22Rv1 (cell line): ENCODE measurements around the gene HOTAIR.

Experiments
- H3K27ac ChIP-seq: fragments of 450-650 bp; 2 replicates; pipeline ENCODE4 v1.5.1; 2017
- ZFX ChIP-seq: fragments of 450-650 bp; IDR thresholded peaks from 2 replicates; pipeline ENCODE4 v1.6.1; 2017; ENCODE audit warnings: antibody characterized with exemption, borderline replicate concordance
- TF ChIP-seq, protein P1 (sequence below): fragments of 450-650 bp; IDR thresholded peaks from 2 replicates; pipeline ENCODE4 v1.5.1; 2017; ENCODE audit warnings: mild to moderate bottlenecking

The HOTAIR gene

DNA sequence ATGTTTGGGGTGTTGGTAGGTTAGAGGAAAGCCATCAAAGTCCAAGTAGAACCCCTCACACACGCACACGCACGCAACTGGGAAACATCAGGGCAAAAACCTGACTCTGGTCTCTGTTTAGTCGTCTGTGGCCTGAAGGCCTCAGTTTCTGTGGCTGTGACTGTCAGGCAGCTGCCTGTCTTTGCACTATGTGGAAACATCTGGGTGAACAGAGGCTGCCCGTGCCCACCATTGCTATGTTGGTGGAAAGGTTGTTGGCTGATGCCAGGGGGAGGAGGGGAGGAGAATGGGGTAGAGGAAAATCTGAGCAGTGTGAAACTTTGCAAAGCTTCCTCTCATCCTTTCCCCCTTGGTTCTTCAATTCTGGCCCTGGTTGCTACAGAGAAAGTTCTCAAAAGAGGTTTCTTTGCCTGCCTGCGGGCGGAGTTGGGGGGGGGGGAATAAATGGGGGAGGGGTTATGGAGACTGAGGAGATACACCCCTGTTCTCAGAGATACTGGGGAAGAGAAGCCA, 17.7 kb upstream of the HOTAIR start:
- H3K27ac ChIP-seq, result no peak overlapping the region

DNA sequence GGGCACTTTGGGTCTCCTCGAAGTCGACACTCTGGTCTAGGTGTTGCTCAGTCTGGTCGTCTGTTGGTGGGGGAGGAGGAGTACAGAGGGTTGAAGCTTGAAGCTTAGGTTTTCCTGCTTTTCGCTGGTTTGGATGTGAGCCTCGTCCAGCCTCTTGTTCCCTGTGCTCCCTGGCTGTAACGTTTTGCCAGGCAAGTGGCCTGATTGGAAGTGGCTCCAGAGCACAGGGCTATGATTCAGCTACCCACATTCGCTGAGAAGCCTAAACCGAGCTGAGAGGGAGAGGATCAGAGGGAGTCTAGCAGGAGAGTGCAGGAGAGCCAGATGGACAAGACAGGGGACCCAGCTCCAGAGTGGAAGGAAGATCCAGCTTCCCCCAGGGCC, 16.3 kb upstream of the HOTAIR start:
- no peak for TF ChIP-seq ZFX
- TF ChIP-seq, protein P1, sequence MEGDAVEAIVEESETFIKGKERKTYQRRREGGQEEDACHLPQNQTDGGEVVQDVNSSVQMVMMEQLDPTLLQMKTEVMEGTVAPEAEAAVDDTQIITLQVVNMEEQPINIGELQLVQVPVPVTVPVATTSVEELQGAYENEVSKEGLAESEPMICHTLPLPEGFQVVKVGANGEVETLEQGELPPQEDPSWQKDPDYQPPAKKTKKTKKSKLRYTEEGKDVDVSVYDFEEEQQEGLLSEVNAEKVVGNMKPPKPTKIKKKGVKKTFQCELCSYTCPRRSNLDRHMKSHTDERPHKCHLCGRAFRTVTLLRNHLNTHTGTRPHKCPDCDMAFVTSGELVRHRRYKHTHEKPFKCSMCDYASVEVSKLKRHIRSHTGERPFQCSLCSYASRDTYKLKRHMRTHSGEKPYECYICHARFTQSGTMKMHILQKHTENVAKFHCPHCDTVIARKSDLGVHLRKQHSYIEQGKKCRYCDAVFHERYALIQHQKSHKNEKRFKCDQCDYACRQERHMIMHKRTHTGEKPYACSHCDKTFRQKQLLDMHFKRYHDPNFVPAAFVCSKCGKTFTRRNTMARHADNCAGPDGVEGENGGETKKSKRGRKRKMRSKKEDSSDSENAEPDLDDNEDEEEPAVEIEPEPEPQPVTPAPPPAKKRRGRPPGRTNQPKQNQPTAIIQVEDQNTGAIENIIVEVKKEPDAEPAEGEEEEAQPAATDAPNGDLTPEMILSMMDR, result no peak
- H3K27ac ChIP-seq, result no peak overlapping the region

More for the DNA sequence above, 17.7 kb upstream of the HOTAIR start:
- TF ChIP-seq ZFX, result no peak
- TF ChIP-seq, protein P1, result no peak

DNA sequence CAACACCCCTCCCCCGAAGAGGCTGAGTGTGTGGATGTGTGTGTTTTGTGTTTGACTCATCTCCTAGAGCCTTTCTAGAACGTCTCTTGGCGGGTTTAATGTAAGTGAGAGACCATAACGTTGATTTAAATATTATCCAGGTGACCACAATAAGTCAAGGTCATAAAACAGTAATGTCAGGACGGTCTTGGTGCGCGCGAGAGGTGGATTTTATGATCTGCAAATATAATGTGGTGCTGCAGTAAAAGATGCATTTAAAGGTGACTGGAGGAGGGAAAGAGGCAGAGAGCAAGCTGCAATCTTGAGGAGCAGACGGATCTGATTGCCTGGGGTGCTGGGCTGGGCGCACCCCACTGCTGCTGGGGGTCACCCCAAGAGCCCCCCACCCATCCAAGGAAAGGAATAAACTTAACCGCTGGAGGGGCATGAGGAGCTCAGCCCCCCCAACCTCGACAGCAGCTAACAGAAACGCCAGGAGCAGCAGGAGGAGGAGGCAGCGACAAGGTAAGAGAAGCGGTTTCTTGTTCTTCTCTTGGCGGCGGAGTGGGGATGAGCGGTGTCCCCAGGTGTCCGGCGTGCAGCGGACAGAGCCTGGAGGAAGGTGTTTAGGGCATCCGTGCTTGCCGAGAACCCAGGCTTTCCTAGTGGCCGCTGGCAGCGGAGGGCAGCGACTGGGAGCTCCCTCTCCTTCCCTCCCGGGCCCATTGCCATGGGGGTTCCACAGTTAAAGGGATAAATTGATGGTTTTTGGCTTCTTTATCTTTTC, 15.7 kb upstream of the HOTAIR start:
- no peak for TF ChIP-seq ZFX
- no peak overlapping the region for H3K27ac ChIP-seq

DNA sequence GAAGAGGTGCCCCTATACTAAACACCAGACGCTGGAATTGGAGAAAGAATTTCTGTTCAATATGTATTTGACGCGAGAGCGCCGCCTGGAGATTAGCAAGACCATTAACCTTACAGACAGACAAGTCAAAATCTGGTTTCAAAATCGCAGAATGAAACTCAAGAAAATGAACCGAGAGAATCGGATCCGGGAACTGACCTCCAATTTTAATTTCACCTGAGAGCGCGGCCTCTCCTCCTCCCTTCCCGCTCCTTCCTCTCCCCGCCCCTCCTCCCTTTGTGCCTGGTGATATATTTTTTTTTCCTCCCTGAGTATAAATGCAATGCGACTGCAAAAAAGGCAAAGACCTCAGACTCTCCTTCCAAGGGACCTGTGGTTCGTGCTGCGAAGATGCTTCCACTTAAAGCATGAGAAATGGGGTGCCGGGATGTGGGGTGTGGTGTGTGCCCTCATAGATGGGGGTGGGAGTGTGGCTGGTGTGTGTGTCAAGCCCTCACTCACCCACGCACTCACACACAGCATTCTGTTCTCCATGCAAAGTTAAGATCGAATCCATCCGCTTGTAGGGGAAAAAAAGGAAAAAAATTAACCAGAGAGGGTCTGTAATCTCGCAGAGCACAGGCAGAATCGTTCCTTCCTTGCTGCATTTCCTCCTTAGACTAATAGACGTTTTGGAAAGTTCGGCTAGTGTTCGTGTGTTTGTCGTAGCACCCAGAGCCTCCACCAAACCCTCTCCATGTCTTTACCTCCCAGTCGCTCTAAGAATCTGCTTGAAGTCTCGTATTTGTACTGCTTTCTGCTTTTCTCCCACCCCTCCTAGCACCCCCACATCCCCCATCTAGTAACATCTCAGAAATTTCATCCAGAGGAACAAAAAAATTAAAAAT, 14.7 kb upstream of the HOTAIR start:
- 0 out of 2 replicates have a peak overlapping the region, but pooled peaks have one; percentile 14 for H3K27ac ChIP-seq
- TF ChIP-seq ZFX, result no peak
- TF ChIP-seq, protein P1, result peak; percentile 88

DNA sequence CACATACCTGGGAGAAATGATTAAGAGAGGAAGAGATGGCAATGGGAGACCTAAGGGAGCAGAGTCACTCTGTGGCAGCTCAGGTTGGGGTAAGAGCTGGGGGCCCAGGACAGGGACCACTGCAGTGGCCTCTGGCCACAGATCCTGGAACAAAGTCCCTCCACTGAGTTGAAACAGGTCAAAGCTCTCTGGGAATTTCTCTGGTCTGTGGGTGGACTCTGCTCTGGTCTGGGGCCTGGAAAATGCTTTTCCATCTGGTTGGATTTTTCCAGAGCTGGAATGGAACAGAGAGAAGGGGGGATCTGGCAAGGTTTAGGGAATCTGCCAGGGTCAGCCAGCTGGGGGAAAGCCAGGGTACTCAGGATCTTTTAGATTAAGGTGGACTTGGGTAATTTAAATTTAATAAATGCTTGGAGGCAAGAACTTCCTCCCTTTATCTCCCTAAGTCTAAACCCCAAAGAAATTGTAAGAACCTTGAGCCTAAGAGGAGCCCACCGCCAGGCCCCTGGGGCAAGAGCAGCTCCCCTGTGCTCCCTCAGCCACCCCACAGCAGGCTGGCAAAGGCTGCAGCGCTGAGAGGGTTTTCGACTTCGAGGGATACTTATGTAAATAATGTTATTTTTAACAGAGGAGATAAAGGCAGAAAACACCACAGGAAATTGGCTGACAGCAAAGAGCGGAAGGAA, 13.9 kb upstream of the HOTAIR start:
- TF ChIP-seq, protein P1, result no peak
- TF ChIP-seq ZFX, result no peak

DNA sequence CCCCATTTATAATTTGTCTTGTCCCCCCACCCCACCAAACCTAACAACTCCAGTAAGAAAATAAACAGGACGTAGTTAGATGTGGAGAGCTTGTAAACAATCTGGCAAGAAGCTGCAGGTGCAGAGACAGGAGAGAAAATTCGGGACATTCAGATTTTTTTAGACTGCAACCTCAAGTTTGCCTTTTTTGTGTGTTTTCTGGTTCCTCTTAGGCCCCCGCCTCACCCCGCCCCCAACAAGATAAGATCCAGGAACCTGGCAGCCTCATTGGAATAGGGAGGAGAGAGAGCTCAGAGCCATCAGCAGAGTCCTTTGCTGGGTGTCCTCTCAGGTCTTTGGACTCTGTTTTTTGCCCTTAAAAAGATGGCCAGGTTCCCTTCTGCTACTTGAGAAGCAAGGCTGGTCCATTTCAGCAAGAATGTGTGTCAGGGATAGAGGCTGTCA, 13.1 kb upstream of the HOTAIR start:
- TF ChIP-seq, protein P1, result no peak
- peak overlapping the region; percentile 14; the same call in 1 of the 2 replicates for H3K27ac ChIP-seq

More for the DNA sequence above, 13.9 kb upstream of the HOTAIR start:
- peak overlapping the region; percentile 14; the same call in 1 of the 2 replicates for H3K27ac ChIP-seq
